Measurements from ENCODE around the gene SPON2. TPM values are rescaled to one million over a fixed set of nuclear protein-coding genes. Genes with fewer than 3 reads are reported as not detected.

SPON2 gene
- total RNA-seq, 3 donors from 2014 or later = 19.6 to 42.1 (median 41.4) TPM

- intact Hi-C loops (cut with DNase I, micrococcal nuclease) = loop anchor here (10.0 kb wide), 2 partner anchors 85 to 95 kb away; no protein-coding TSS in a partner anchor
- H3K4me1 ChIP-seq (ENCODE audit: low read depth) = peaks cover 25% of the 10 kb centered on the region
- no peak for ATAC-seq
Measured at GRCh38 chr4:1169691-1170096, 2.7 kb downstream of the SPON2 start.

DNA sequence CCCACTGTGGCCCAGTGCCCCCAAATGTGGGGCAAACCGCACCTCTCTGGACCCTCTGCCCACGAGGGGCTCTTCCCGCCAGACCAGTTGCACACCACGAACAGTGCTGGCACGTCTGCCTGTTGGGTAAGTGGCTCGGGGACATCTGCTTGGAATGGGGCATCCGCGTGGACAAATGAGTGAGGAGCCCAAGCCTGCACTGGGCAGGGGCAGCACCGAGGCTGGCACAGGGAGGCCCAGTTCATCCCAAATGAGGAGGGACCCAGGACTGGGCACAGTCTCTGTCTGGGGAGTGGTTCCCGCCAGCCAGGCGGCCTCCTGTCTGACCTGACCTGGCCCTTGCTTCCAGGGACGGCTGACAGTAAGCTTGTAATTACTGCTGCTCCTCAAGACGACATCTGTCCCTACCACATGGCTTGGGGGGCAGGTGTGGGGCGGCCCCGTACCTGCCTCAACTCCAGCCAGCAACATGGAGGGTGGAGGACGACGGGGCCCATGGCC, 3.2 kb downstream of the SPON2 start:
- ATAC-seq (no peak), DNase-seq (peak in 1 of 3 donors; percentile 46)
- Histone ChIP-seq H3K4me1 (ENCODE audit: low read depth) (peaks cover 25% of the 10 kb centered on the region), H3K4me3 (no peak overlapping the region), H3K36me3 (ENCODE audit: low read depth) (no peaks in the 10 kb centered on the region), H3K9me3 (no peaks in the 10 kb centered on the region)
- TF ChIP-seq, protein P1, sequence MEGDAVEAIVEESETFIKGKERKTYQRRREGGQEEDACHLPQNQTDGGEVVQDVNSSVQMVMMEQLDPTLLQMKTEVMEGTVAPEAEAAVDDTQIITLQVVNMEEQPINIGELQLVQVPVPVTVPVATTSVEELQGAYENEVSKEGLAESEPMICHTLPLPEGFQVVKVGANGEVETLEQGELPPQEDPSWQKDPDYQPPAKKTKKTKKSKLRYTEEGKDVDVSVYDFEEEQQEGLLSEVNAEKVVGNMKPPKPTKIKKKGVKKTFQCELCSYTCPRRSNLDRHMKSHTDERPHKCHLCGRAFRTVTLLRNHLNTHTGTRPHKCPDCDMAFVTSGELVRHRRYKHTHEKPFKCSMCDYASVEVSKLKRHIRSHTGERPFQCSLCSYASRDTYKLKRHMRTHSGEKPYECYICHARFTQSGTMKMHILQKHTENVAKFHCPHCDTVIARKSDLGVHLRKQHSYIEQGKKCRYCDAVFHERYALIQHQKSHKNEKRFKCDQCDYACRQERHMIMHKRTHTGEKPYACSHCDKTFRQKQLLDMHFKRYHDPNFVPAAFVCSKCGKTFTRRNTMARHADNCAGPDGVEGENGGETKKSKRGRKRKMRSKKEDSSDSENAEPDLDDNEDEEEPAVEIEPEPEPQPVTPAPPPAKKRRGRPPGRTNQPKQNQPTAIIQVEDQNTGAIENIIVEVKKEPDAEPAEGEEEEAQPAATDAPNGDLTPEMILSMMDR (IDR thresholded peaks at IDR 0.05) = no peak
- intact Hi-C loops (cut with DNase I, micrococcal nuclease) = loop anchor here (10.0 kb wide), 2 partner anchors 86 to 96 kb away; no protein-coding TSS in a partner anchor

More at GRCh38 chr4:1169691-1170096, 2.7 kb downstream of the SPON2 start:
- peak in 1 of 3 donors; percentile 52 for DNase-seq
- Histone ChIP-seq H3K9me3 (no peaks in the 10 kb centered on the region), H3K36me3 (ENCODE audit: low read depth) (no peaks in the 10 kb centered on the region), H3K4me3 (no peak overlapping the region)
- TF ChIP-seq, protein P1 (IDR thresholded peaks at IDR 0.05) = no peak

DNA sequence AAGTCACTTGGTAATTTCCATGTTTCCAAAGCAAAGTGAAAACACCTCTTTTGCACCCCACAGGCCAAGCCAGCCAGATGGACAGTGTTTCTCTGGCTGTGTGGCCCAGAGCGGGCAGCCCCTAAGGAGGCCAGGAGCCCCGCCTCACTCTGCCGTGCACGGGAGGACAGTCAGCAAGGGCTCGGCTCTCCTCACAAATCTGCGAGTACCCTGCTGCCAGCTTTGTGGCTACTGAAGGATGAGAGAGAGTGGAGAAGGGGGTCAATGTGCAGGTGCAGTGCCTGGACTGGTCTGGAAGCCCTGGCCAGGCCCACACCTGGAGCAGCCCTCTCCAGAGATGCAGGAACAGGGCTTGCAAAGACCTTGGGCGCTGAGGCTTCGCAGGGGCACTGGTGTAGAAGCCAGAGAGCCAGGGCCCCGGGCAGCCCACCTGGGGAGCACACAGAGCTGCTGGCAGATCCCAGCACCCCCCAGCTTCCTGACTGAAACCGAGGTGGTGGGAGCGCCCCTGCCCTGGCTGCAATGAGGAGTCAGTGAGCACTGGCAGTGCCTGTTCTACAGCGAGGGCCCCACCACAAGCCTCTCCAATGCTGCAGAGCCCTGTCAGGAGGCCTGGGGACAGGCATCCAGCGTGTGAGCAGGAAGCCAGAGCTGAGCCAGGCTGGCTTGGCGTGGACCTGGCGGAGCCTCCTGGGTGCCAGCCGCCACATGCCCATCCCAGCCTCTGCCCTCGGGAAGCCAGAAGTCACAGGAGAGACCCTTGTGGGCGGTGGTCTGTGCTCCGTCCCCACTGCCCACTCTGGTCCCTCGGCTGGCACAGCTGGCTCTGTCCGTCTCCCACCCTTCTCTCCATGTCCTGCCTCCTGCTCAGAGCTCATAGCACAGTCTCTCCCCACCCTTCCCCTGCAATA, 3.9 kb downstream of the SPON2 start:
- ATAC-seq (no peak), DNase-seq (peak in 1 of 3 donors; percentile 54)
- H3K36me3 ChIP-seq (ENCODE audit: low read depth) = no peaks in the 10 kb centered on the region
- no peaks in the 10 kb centered on the region for H3K9me3 ChIP-seq
- TF ChIP-seq, protein P1 (IDR thresholded peaks at IDR 0.05) = no peak
- intact Hi-C loops (cut with DNase I, micrococcal nuclease) = loop anchor here (10.0 kb wide), 2 partner anchors 86 to 96 kb away; no protein-coding TSS in a partner anchor
- H3K4me1 ChIP-seq (ENCODE audit: low read depth) = peaks cover 25% of the 10 kb centered on the region
- no peak overlapping the region for H3K4me3 ChIP-seq

DNA sequence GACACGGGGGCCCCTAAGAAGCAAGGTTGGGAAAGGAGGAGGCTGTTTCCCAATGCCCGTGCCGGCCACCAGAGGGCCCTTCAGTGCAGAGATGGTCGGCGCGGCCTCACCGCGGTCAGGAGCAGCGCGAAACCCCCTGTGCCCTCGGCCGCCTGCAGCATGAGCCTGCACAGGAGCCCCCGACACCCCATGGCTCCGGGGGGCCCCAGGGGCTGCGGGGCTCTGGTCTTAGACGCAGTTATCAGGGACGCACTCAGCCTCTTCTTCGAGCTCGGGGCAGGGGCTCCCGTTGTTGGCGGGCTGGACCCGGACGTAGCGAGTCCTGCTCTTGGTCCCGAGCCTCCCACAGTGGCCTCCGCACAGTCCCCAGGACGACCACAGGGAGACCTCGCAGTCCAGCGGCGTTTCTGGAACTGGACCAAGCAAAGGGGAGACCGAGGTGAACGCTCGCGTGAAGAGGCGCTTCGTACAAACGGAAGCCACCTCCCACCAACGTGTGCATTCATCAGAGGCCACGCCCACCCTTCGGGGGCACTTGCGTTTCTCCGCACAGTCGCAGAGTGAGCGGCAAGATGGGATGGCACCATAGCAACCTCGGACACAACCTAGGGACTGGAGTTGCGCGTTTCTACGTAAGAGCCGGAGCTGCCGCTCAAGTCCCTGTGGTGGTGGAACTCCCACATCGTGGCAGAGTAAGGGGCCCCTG, 5.0 kb downstream of the SPON2 start:
- ATAC-seq = peak; percentile 87
- TF ChIP-seq, protein P1 (IDR thresholded peaks at IDR 0.05) = peak; percentile 85
- Histone ChIP-seq H3K9me3 (no peaks in the 10 kb centered on the region), H3K4me3 (no peak overlapping the region), H3K4me1 (ENCODE audit: low read depth) (peaks cover 24% of the 10 kb centered on the region), H3K36me3 (ENCODE audit: low read depth) (no peaks in the 10 kb centered on the region)
- intact Hi-C loops (cut with DNase I, micrococcal nuclease) = loop anchor here (10.0 kb wide), 2 partner anchors 87 to 97 kb away; no protein-coding TSS in a partner anchor
- DNase-seq = peak; percentile 85 to 93 (median 86)

- no peak for ATAC-seq
- intact Hi-C loops (cut with DNase I, micrococcal nuclease) = loop anchor here (10.0 kb wide), 2 partner anchors 88 to 98 kb away; no protein-coding TSS in a partner anchor
Measured at GRCh38 chr4:1166509-1167243, 5.7 kb downstream of the SPON2 start.

More at GRCh38 chr4:1166509-1167243, 5.7 kb downstream of the SPON2 start:
- Histone ChIP-seq H3K9me3 (no peaks in the 10 kb centered on the region), H3K36me3 (ENCODE audit: low read depth) (no peaks in the 10 kb centered on the region), H3K4me1 (ENCODE audit: low read depth) (peaks cover 17% of the 10 kb centered on the region), H3K4me3 (no peak overlapping the region)
- DNase-seq = peak in 1 of 3 donors; percentile 46
- TF ChIP-seq, protein P1 (IDR thresholded peaks at IDR 0.05) = no peak
